ENCODE results near the gene FAM83B. TPM values are rescaled to one million over a fixed set of nuclear protein-coding genes. Genes with fewer than 3 reads are reported as not detected.

Gene FAM83B
- polyA plus RNA-seq, 1 of the 3 experiments (the other 2 are of a cell fraction): not detected

- TF ChIP-seq NRF1 (IDR thresholded peaks at IDR 0.05; ENCODE audit: low read depth, low read length): no peak
Measured at GRCh38 chr6:54877713-54878317, 31.2 kb downstream of the FAM83B start (continued).

GRCh38 chr6:54878718-54879117 lies 32.1 kb downstream of the FAM83B start:
- Histone ChIP-seq H3K36me3 (replicated peaks in 1 of 2; ENCODE audit: control insufficient read depth in 1 of 2, insufficient read depth in 2 of 2, low read length in 1 of 2) (no peaks in the 10 kb centered on the region), H3F3A (replicated peaks; ENCODE audit: insufficient read depth) (no peaks in the 10 kb centered on the region), H3K4me2 (no peak overlapping the region), H3K9me3 (no peaks in the 10 kb centered on the region), H3K4me3 (ENCODE audit: low read depth in 2 of 2, low read length in 1 of 2) (no peak overlapping the region), H4K20me1 (ENCODE audit: insufficient read depth) (no peaks in the 10 kb centered on the region), H3K9ac (no peak overlapping the region), H3K79me2 (ENCODE audit: insufficient read depth) (no peaks in the 10 kb centered on the region), H3K4me1 (ENCODE audit: control insufficient read depth in 1 of 2, insufficient read depth in 2 of 2, low read depth in 1 of 2, low read length in 1 of 2) (no peaks in the 10 kb centered on the region), H3K27ac (ENCODE audit: low read depth in 2 of 2, low read length in 1 of 2) (no peak overlapping the region), H3K9me2 (no peaks in the 10 kb centered on the region), H2AFZ (ENCODE audit: low read depth) (no peak overlapping the region), H3K27me3 (ENCODE audit: insufficient read depth) (no peaks in the 10 kb centered on the region; the same call in 1 of the 2 replicates)
- 2% methylated on average over 2 of the region's 2 CpGs for WGBS (ENCODE audit: low lambda C conversion rate)
- DNase-seq: no peak
- TF ChIP-seq RAD21 (IDR thresholded peaks at IDR 0.05; ENCODE audit: low read length): no peak
- no peak for TF ChIP-seq REST (IDR thresholded peaks at IDR 0.05; ENCODE audit: low read depth, low read length)
- TF ChIP-seq GABPA (IDR thresholded peaks at IDR 0.05; ENCODE audit: low read depth): no peak
- TF ChIP-seq TEAD4 (IDR thresholded peaks at IDR 0.05; ENCODE audit: borderline replicate concordance, insufficient read depth): no peak
- no peak for TF ChIP-seq IRF3 (IDR thresholded peaks at IDR 0.05; ENCODE audit: low read depth, low read length)
- no peak for TF ChIP-seq MEF2A (IDR thresholded peaks at IDR 0.05; ENCODE audit: borderline replicate concordance, low read depth)
- no peak for TF ChIP-seq FOXM1 (IDR thresholded peaks at IDR 0.05; ENCODE audit: low read depth)
- TF ChIP-seq PBX3 (IDR thresholded peaks at IDR 0.05): no peak
- no peak for TF ChIP-seq EZH2phosphoT487 (IDR thresholded peaks at IDR 0.05; ENCODE audit: borderline replicate concordance, low read depth)
- no peak for TF ChIP-seq CTCF (IDR thresholded peaks at IDR 0.05)
- no peak for TF ChIP-seq TCF12 (IDR thresholded peaks at IDR 0.05)
- ChIA-PET POLR2A (no interaction called here), CTCF (no interaction called here)

Measured in SK-N-SH (cell line).